ENCODE measurements around the gene ADAM22.
"Not testable (repeated sequence)": the region's sequence is repeated elsewhere in the genome, so short reads cannot be mapped to it uniquely, and the experiment has no call there.

ADAM22 gene

GRCh38 chr7:87933953-87934698 lies at the start of gene ADAM22:
TSS of gene ADAM22 (plus strand) at chr7:87934251. CDS start at chr7:87934466, 215 bp downstream.
- no peaks in the 10 kb centered on the region for H3K36me3 ChIP-seq
- no peak for TF ChIP-seq CTCF (IDR thresholded peaks at IDR 0.05)
- peaks cover 35% of the 10 kb centered on the region for H3K27me3 ChIP-seq
- peaks cover 19 to 21% of the 10 kb centered on the region in 2 experiments for H3K4me1 ChIP-seq (ENCODE audit: control insufficient read depth in 1 of 2, insufficient read depth in 1 of 2, low read depth in 1 of 2, low read length in 1 of 2)
- no peak within 1 kb of the TSS for H3K27ac ChIP-seq
- H3K4me3 ChIP-seq (ENCODE audit: low read depth in 1 of 2, low read length in 1 of 2): peak within 1 kb of the TSS; percentile 62 to 69
- H3K9me3 ChIP-seq: no peaks in the 10 kb centered on the region

DNA sequence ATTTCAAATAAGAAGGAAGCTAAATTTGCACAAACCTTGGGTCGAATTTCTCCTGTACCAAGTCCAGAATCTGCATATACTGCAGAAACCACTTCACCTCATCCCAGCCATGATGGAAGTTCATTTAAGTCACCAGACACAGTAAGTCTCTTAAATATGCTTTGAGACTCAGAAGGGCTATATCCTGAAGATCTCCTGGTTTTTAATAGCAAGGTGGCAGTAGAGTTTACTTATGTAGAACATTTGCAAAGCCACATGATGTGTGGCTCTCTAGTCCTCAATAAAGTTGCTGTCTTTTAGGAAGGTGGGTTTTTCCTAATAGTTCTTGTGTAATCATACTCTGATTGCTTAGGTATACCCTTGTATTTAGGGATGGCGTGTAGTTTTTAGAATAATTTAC lies 49.0 kb upstream of the ADAM22 start:
- Histone ChIP-seq H3K9me3 (no peaks in the 10 kb centered on the region), H3K27me3 (no peaks in the 10 kb centered on the region), H3K36me3 (peaks cover 3% of the 10 kb centered on the region), H3K4me3 (ENCODE audit: low read depth in 1 of 2, low read length in 1 of 2) (no peak overlapping the region), H3K4me1 (ENCODE audit: control insufficient read depth in 1 of 2, insufficient read depth in 1 of 2, low read depth in 1 of 2, low read length in 1 of 2) (no peaks in the 10 kb centered on the region), H3K27ac (no peak overlapping the region)
- TF ChIP-seq CTCF (IDR thresholded peaks at IDR 0.05): no peak

DNA sequence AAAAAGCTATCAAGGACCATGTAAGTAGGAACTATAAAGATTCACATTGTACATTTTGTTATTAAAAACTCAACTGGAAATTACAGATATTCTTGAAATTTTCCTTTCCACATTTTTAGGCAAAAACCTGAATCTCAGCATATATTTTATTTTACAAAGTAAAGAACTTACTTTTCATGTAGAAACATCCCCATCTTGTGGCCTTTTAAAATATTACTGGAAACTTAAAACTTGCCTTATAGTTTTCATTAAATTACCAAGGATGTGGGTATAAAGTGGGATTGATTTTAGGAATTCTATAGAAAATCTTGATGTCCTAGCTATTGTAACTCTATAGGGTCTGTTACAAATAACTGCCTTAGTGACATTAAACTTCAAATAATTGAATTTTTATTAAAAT lies 47.2 kb upstream of the ADAM22 start:
- no peak overlapping the region for H3K27ac ChIP-seq
- peak; percentile 53 for TF ChIP-seq CTCF (IDR thresholded peaks at IDR 0.05)
- H3K36me3 ChIP-seq: peaks cover 7% of the 10 kb centered on the region
- H3K4me3 ChIP-seq (ENCODE audit: low read depth in 1 of 2, low read length in 1 of 2): no peak overlapping the region
- no peaks in the 10 kb centered on the region for H3K9me3 ChIP-seq
- no peaks in the 10 kb centered on the region for H3K27me3 ChIP-seq
- H3K4me1 ChIP-seq (ENCODE audit: control insufficient read depth in 1 of 2, insufficient read depth in 1 of 2, low read depth in 1 of 2, low read length in 1 of 2): no peaks in the 10 kb centered on the region

DNA sequence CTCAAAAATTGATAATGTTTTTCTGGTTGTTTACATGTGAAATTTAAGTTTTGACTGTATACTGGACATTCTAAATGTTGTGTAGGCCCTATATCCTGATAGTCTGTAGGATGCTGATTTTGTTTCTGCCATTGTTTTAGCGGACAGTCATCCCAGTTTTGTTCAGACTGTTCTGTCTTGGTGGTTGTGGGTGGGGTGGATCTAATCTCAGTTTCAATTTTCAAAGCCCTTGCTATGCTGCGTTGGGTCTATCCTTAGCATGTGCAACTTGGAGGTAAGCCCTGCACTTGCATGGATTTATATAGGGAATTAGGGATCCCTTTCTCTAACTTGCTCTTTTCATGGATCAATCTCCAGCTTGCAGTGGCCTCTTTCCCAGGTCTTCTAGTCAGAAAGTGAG lies 38.7 kb upstream of the ADAM22 start:
- H3K9me3 ChIP-seq: no peaks in the 10 kb centered on the region
- peaks cover under 1% of the 10 kb centered on the region for H3K36me3 ChIP-seq
- H3K27me3 ChIP-seq: no peaks in the 10 kb centered on the region
- no peak overlapping the region for H3K4me3 ChIP-seq (ENCODE audit: low read depth in 1 of 2, low read length in 1 of 2)
- TF ChIP-seq CTCF (IDR thresholded peaks at IDR 0.05): no peak
- no peak overlapping the region for H3K27ac ChIP-seq
- no peaks in the 10 kb centered on the region for H3K4me1 ChIP-seq (ENCODE audit: control insufficient read depth in 1 of 2, insufficient read depth in 1 of 2, low read depth in 1 of 2, low read length in 1 of 2)

- no peaks in the 10 kb centered on the region for H3K4me1 ChIP-seq (ENCODE audit: control insufficient read depth in 1 of 2, insufficient read depth in 1 of 2, low read depth in 1 of 2, low read length in 1 of 2)
- H3K36me3 ChIP-seq: peaks cover 4% of the 10 kb centered on the region
- no peak overlapping the region for H3K27ac ChIP-seq
- H3K4me3 ChIP-seq (ENCODE audit: low read depth in 1 of 2, low read length in 1 of 2): no peak overlapping the region
- no peaks in the 10 kb centered on the region for H3K9me3 ChIP-seq
- no peaks in the 10 kb centered on the region for H3K27me3 ChIP-seq
- no peak for TF ChIP-seq CTCF (IDR thresholded peaks at IDR 0.05)
These were observed 34.8 kb upstream of the ADAM22 start for GRCh38 chr7:87899255-87899654.

DNA sequence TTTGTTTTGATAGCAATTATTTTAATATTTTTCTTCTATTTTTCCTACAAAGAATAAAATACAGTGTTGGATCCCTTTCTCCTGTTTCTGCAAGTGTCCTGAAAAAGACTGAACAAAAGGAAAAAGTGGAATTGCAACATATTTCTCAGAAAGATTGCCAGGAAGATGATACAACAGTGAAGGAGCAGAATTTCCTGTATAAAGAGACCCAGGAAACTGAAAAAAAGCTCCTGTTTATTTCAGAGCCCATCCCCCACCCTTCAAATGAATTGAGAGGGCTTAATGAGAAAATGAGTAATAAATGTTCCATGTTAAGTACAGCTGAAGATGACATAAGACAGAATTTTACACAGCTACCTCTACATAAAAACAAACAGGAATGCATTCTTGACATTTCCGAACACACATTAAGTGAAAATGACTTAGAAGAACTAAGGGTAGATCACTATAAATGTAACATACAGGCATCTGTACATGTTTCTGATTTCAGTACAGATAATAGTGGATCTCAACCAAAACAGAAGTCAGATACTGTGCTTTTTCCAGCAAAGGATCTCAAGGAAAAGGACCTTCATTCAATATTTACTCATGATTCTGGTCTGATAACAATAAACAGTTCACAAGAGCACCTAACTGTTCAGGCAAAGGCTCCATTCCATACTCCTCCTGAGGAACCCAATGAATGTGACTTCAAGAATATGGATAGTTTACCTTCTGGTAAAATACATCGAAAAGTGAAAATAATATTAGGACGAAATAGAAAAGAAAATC lies 26.7 kb upstream of the ADAM22 start:
- not testable (repeated sequence) for H3K9me3 ChIP-seq; H3K27me3 ChIP-seq; H3K36me3 ChIP-seq; H3K4me3 ChIP-seq (ENCODE audit: low read depth in 1 of 2, low read length in 1 of 2)
- H3K27ac ChIP-seq: peak overlapping the region; percentile 49
- H3K4me1 ChIP-seq (ENCODE audit: control insufficient read depth in 1 of 2, insufficient read depth in 1 of 2, low read depth in 1 of 2, low read length in 1 of 2): peaks cover 24 to 25% of the 10 kb centered on the region in 2 experiments

- H3K4me3 ChIP-seq (ENCODE audit: low read depth in 1 of 2, low read length in 1 of 2); H3K27ac ChIP-seq; H3K9me3 ChIP-seq; H3K36me3 ChIP-seq; H3K27me3 ChIP-seq: not testable (repeated sequence)
- peaks cover 32 to 36% of the 10 kb centered on the region in 2 experiments for H3K4me1 ChIP-seq (ENCODE audit: control insufficient read depth in 1 of 2, insufficient read depth in 1 of 2, low read depth in 1 of 2, low read length in 1 of 2)
These were observed 25.2 kb upstream of the ADAM22 start for GRCh38 chr7:87908814-87909213.

All from neutrophil (primary cell).